HEK293T (cell line): ENCODE data around the gene TNFSF4.

Experiments
- ARNT ChIP-seq: fragments of 450-650 bp; IDR thresholded peaks from 2 replicates; pipeline ENCODE4 v1.6.1; 2017; ENCODE audit warnings: mild to moderate bottlenecking
- BHLHE40 ChIP-seq: fragments of 450-650 bp; IDR thresholded peaks from 2 replicates; pipeline ENCODE4 v1.6.1; 2016; ENCODE audit warnings: mild to moderate bottlenecking, moderate library complexity, borderline replicate concordance
- CTBP1 ChIP-seq: fragments of 450-650 bp; IDR thresholded peaks from 2 replicates; pipeline ENCODE4 v1.6.1; 2016; ENCODE audit warnings: borderline replicate concordance
- ELF4 ChIP-seq: fragments of 450-650 bp; IDR thresholded peaks from 2 replicates; pipeline ENCODE4 v1.6.1; 2017; ENCODE audit warnings: antibody characterized with exemption
- FOXA1 ChIP-seq: fragments of 450-650 bp; IDR thresholded peaks from 2 replicates; pipeline ENCODE4 v1.6.1; 2016; ENCODE audit warnings: mild to moderate bottlenecking
- FOXK2 ChIP-seq: fragments of 450-650 bp; IDR thresholded peaks from 2 replicates; pipeline ENCODE4 v1.6.1; 2016; ENCODE audit warnings: mild to moderate bottlenecking
- FOXM1 ChIP-seq: fragments of 450-650 bp; IDR thresholded peaks from 2 replicates; pipeline ENCODE4 v1.6.1; 2017; ENCODE audit warnings: mild to moderate bottlenecking, borderline replicate concordance
- L3MBTL2 ChIP-seq: fragments of 450-650 bp; conservative IDR thresholded peaks from 2 replicates; pipeline ENCODE4 v1.6.1; 2016; ENCODE audit warnings: mild to moderate bottlenecking
- LEF1 ChIP-seq: fragments of 450-650 bp; IDR thresholded peaks from 2 replicates; pipeline ENCODE4 v1.6.1; 2017; ENCODE audit warnings: mild to moderate bottlenecking, borderline replicate concordance
- NFRKB ChIP-seq: fragments of 450-650 bp; IDR thresholded peaks from 2 replicates; pipeline ENCODE4 v1.6.1; 2016; ENCODE audit warnings: mild to moderate bottlenecking, moderate library complexity
- SP1 ChIP-seq: fragments of 450-650 bp; IDR thresholded peaks from 2 replicates; pipeline ENCODE4 v1.6.1; 2017
- SUZ12 ChIP-seq: fragments of 450-650 bp; IDR thresholded peaks from 2 replicates; pipeline ENCODE4 v1.6.1; 2016; ENCODE audit warnings: mild to moderate bottlenecking
- TARDBP ChIP-seq: fragments of 450-650 bp; IDR thresholded peaks from 2 replicates; pipeline ENCODE4 v1.6.1; 2016
- TF ChIP-seq, protein P1 (sequence below): fragments of 450-650 bp; IDR thresholded peaks from 2 replicates; pipeline ENCODE4 v1.6.1; 2016

DNA sequence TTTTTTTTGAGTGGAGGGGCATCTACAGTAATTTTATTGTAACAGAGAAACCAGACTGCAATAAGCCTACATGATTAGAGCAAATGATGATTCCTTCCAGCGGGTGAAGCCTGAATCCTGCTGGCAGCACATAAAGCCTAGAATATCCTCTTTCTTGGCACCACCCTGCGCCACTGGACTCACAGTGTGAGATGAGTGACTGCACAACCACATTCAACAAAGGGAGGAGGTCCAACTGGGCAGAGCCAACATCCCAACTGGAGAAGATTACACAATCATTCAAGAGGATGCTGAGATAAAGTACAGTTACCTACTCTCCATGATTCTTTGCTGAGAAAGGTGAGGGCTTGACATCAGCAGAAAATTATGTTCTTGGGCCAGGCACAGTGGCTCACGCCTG, 67.4 kb downstream of the TNFSF4 start:
- TF ChIP-seq FOXM1 (no peak), SUZ12 (no peak), ELF4 (no peak), FOXK2 (no peak), SP1 (no peak), NFRKB (no peak), ARNT (no peak), CTBP1 (no peak), FOXA1 (no peak), BHLHE40 (no peak), TARDBP (no peak), LEF1 (no peak), L3MBTL2 (no peak)
- TF ChIP-seq, protein P1, sequence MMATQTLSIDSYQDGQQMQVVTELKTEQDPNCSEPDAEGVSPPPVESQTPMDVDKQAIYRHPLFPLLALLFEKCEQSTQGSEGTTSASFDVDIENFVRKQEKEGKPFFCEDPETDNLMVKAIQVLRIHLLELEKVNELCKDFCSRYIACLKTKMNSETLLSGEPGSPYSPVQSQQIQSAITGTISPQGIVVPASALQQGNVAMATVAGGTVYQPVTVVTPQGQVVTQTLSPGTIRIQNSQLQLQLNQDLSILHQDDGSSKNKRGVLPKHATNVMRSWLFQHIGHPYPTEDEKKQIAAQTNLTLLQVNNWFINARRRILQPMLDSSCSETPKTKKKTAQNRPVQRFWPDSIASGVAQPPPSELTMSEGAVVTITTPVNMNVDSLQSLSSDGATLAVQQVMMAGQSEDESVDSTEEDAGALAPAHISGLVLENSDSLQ, result no peak
